HCT116 (cell line): ENCODE results near the gene CLIP2.

ENCODE experiments used
- CTCF ChIP-seq, 3 experiments: fragments of 200-600 bp in 1 of 3; sonication (generic) in 1 of 3; IDR thresholded peaks in 2 of 3; conservative IDR thresholded peaks in 1 of 3; 2 replicates each; pipeline ENCODE4 v1.5.1; 2012 to 2017; ENCODE audit warnings: low read depth in 2 of 3, low read length in 2 of 3, antibody characterized with exemption in 1 of 3, borderline replicate concordance in 1 of 3, control low read depth in 1 of 3, mild to moderate bottlenecking in 1 of 3, mixed read lengths in 1 of 3, mixed run types in 1 of 3, moderate library complexity in 1 of 3; ENCODE audit not compliant: insufficient read depth in 1 of 3
- REST ChIP-seq: IDR thresholded peaks from 2 replicates; pipeline ENCODE4 v1.6.1; 2012; ENCODE audit warnings: low read depth
- ZBTB33 ChIP-seq: IDR thresholded peaks from 2 replicates; pipeline ENCODE4 v1.6.1; 2011; ENCODE audit warnings: mild to moderate bottlenecking, low read length, moderate library complexity; ENCODE audit not compliant: insufficient replicate concordance; ENCODE audit errors: extremely low read depth
- TF ChIP-seq, protein P1 (sequence below): IDR thresholded peaks from 2 replicates; pipeline ENCODE4 v1.6.1; 2012

GRCh38 chr7:74289659-74290552 lies 699 bp downstream of the CLIP2 start:
- no peak for TF ChIP-seq CTCF (IDR thresholded peaks at IDR 0.05 in 2 of 3, conservative IDR thresholded peaks at IDR 0.05 in 1 of 3; ENCODE audit: borderline replicate concordance in 1 of 3, insufficient read depth in 1 of 3, low read depth in 2 of 3, low read length in 2 of 3)
- TF ChIP-seq REST, result no peak
- TF ChIP-seq, protein P1, sequence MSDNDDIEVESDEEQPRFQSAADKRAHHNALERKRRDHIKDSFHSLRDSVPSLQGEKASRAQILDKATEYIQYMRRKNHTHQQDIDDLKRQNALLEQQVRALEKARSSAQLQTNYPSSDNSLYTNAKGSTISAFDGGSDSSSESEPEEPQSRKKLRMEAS, result no peak
- TF ChIP-seq ZBTB33, result no peak
